HG03521 (cell line): Measurements from ENCODE around the gene CCND3.
A peak's percentile ranks its signal among the peaks of the same experiment; 100 is the strongest.

Source experiments
- ATAC-seq: cut with Tn5 transposase; IDR thresholded peaks from one replicate; pipeline ENCODE4 v1.9.1; 2021; ENCODE audit warnings: mild to moderate bottlenecking, moderate library complexity; ENCODE audit not compliant: unreplicated experiment

The CCND3 gene

DNA sequence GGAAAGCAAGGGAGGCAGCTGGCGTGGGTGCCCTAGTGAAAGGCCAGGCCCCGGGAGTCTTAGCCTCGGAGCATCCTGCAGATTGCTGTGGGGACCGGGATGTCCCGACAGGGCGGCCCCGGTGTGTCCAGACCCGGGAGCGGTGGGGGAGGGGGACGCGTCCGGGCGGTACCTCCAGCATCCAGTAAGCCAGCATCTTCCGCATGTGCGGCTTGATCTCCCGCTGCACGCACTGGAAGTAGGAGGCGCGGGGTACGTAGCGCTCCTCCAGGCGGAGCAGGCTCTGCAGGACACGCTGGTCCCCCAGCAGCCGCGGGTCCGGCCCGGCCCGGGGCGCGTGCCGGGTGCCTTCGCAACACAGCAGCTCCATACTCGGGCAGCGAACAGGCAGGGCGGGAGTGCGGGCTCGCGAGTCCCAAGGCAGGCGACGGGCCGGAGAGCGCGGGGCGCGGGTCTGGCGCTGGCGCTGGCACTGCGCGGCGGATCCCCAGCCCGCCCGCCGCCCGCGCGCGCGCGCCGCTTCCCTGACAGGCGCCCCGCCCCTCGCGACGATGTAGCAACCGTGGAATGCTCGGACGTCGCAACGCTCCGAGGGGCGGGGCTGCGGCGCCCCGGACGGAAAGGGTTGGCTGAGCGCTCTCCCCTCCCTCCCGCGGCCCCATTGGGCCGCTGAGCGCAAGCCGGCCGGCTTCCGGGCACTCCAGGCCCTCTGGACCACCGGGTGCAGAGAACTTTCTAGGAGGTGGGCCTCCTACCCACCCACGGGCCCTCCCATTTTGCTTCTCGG is at the start of gene CCND3:
Gene CCND3, minus strand, starts transcription at position 529 of the 787 bp plus-strand sequence. Its CDS starts 159 bp downstream, at position 370.
- ATAC-seq: peak; percentile 91

DNA sequence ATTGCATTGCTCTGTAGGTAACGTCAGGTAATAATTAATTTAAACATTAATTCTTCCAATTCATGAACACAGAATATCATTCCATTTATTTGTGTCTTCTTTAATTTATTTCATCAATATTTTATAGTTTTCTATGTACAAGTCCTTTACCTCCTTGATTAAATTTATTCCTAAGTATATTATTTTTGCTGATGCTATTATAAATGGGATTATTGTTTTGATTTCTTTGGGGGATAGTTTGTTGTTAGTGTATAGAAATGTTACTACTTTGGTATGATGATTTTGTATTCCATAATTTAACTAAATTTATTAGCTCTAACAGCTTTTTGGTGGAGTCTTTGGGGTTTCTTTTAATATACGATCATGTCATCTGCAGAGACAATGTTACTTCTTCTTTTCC is 44.7 kb upstream of the CCND3 start:
- no peak for ATAC-seq

DNA sequence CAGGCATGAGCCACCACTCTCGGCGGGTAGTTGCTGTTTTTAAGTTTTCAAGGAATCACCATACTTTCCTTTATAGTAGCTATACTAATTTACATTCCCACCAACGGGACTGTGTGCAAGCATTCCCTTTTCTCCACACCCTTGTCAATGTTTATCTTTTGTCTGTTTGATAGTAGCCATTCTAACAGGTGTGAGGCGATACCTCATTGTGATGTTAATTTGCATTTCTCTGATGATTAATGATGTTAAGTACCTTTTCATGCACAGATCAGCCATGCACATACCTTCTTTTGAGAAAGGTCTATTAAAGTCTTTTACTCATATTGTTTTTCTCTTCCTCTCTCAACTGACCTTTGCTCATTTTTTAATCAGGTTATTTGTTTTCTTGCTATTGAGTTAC is 43.0 kb upstream of the CCND3 start:
- no peak for ATAC-seq

DNA sequence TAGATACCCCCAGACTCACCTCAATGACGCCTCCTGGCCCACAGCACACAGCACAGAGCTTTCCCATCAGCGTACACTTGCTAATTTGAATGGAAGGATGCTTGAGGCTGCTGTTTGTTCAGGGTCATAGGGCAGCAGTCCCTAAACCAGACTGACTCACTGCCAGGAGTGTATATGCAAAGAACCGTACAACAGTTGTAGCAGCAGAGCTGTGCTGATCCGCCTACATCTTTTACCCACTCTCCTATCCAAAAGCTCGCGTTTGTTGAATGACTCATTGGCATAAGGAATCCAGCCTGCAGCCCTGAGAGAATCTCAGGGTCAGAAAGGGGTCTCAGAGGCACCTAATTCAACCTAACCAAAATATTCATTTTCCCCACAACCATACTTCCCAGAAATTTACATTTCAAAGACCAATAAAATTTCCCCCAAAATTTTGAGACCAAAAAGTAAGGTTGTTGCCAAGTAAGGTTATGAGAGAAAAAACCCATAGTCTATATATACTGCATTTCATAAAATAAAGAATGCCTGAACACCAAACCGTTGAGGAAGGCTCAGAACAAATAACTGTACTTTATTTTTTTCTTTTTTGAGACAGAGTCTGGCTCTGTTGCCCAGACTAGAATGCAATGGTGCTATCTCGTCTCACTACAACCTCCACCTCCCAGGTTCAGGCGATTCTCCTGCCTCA is 35.3 kb upstream of the CCND3 start:
- no peak for ATAC-seq

DNA sequence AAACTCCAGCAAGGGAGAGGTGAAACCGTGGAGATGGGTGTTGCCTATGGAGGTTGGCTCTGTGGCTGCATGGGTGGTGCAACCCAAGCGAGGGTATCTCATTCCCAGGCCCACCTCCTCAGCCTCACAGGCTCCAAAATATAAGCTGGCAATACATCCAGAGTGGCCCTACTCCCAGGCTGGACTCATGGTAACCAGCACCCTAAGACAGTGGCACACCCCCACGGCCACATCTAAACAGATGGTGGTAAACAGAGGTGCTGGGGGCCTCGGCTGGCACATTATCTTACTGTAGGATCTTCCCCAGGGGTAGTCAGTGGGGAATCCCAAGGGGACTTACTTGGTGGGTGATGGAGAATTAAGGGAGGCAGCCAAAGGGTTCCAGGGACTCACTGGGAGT is 33.7 kb upstream of the CCND3 start:
- no peak for ATAC-seq

DNA sequence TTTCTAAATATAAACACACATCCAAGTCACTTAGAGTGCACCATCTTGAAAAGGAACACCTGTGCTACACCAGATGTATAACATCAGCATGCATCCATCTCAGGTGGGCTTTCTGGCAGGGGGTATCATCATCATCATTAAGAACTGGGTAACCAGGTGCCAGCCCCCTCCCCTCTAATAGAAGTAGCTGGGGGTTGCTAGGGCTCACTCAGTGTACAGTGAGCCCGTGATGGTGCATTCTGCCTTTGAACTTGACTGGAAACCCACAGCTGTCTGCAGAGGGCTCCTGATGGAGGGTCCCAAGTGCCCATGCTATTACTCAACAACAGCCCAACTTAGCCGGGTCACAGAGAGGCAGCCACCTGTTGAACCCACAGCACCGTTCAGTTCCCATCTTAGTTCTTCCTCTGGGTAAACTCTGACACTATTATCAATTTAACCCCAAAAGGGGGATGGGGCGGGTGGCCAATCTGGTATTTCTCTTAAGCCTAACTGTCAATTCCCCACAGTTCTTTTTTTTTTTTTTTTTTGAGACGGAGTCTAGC is 32.7 kb upstream of the CCND3 start:
- no peak for ATAC-seq

DNA sequence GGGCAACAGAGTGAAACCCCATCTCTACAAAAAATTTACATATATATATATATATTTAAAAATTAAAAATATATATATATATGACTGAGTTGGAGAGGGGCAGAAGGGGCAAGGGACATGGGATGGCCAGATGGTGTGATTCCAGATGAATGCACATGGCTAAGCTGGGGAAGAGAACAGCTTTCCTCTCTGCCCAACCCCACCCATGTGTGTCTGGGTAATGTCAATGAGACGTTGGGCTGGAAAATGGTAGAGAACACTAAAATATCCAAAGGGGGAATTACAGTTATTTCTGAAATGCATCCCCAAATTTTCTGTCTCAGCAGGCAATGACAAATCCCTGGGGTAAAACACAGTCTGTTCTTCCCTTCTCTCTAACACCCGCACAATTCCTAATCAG is 31.2 kb upstream of the CCND3 start:
- no peak for ATAC-seq

DNA sequence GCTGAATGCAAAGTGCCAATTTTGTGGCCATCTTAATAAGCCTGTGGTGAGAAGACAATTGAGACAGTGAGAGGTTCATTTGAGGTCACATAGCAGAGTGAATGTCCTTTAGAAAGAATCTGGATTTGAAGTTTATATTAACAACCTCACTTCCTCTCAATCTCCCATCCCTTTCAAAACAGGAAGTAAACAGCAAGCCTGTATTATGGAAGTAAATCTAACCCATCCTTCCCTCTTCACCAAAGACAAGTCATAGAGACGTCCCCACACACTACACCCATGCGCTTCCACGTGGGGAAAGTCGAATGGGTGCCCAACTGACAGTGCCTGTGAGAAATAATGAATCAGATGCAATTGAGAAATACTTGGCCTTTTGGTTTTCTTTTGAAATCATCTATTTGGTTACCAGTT is 28.8 kb upstream of the CCND3 start:
- no peak for ATAC-seq

DNA sequence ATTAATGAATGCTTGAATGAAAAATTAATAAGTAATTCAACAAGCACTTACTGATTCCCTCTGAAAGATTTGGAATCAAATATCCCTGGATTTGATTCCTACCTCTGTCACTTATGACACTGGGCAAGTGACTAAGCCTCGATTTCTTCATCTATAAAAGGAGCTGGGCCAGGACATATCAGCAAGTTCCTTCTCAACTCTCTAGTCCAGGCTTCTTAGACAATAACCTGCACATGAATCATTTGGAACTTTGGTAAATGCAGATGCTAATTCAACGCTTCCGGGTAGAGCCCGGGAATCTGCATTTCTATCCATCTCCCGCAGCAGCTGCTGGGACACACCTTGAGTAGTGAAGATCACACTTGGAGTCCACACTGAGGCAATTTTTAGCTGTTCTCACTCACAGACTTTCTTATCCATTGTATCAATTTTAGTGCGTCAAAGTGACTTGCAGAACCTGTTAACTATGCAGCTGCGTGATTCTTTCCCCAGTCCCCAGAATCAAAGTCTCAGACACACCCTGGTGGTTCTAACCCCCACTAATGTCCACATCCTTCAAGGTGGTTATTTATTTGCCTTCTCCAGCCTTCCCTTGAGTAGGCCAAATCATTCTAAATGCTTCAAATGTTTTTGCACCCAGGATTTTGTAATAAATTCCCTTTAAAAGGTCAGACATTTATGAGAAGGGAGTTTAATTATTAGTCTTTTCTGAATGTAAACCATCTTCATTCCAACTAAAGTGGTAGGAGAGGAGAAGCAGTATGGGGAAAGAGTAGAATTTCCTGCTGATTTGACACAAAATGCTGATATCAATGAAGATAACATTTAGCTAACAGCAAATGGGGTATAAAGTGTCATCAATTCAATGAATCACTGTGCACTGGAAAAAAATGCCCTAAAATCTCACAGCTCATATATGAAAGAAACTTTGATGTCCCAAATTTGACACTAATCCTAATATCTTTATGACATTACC is 26.0 kb upstream of the CCND3 start:
- ATAC-seq: no peak

DNA sequence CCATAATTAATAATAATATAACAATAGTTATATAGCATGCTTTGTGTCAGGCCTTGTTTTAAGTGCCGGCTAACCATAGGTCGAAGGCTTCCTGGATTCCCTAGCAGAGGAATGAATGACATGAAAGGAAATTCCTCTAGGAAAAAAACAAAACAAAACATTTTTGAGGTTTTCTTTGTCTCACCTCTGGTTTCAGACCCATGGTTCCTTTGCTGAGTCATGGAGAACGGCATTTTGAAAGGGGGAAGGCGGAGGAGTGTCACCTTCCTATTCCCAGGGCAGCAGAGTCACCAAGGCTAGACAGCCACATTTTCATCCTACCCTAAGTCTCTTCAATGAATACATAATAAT is 25.3 kb upstream of the CCND3 start:
- ATAC-seq: no peak

DNA sequence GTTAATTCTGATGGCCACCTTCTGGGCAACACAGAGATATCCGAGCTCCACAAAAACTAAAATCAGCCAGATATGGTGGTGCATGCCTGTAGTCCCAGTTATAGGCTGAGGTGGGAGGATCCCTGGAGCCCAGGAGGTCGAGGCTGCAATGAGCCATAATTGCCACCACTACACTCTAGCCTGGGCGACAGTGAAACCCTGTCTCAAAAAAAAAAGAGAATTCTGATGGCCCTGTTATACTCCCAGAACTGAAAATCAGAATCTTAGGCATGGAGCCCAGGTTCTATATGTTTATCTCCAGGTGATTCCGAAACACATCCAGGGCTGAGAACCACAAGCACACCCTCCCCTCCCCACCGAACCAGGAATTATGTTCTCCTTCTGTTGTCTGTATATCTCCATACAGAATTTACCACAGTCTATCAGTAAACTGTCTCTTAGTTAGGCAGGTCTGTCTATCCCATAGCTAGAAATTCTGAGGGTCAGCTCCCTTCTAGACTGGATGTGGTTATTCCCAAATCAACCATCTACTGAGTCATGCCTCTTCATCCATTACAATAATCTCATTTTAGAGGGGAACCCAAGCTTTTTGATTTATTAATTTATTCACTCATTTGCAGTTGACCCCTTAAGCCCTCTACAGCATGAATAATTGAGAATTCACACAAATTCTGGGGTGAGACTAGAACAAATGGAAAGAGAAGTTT is 24.8 kb upstream of the CCND3 start:
- ATAC-seq: no peak

DNA sequence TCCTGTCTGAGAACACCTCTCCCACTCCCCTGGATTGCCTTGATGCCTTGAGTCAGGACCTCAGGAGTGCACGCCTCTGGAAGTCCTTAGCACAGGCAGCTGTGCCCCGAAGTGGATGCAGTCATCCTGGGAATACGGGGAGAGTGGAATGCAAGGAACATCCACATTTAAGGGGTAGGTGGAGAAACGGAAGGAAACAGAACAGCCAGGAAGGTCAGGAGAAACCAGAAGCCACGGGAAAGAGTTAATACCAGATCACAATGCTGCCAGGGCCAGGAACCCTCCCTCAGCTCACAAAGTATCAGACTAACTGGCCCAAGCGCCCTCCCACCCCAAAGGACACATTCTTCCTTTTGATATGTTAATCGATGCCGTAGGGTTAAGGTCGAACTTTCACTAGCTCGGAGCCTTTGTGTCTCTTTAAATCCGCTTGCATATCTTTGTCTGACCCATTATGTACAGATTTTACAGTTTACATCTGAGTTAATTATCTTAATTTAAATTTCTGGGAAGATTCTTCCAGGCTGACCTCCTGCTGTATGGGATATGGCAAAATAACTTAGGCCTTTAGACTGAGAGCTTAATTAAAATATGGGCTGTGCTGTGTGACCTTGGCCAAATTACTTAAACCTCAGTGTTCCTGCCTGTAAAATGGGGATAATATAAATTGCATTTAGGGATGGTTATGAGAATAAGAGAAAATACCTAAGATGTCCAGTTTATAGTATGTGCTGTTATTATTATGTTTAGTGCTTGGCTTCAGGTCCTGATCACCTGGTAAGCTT is 24.0 kb upstream of the CCND3 start:
- ATAC-seq: no peak

DNA sequence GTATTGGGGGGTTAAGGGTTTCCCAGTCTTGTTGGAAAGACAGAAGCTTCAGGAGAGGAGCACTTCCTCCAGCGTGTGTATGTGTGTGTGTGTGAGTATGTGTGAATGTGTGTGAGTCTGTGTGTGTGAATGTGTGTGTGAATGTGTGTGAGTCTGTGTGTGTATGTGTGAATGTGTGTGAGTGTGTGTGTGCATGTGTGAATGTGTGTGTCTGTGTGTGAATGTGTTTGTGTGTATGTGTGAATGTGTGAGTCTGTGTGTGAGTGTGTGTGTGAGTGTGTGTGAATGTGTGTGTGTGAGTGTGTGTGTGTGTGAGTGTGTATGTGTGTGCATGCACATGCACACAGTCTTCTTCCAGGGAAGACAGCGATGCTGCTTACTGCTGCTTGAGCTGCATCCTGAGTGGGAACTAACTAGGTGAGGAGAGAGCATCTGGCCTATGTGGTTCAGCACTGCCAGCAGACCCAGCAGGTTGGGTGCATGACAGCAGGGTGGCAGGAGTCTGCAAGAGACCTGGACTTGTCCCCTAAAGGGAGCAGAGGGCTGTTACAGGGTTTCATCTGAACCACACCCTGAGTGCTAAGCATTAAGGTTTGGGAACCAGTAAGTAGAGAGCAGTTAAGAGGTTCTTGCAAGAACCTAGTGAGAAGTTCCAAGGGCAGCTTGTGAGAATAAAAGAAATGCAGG is 22.7 kb upstream of the CCND3 start:
- no peak for ATAC-seq

DNA sequence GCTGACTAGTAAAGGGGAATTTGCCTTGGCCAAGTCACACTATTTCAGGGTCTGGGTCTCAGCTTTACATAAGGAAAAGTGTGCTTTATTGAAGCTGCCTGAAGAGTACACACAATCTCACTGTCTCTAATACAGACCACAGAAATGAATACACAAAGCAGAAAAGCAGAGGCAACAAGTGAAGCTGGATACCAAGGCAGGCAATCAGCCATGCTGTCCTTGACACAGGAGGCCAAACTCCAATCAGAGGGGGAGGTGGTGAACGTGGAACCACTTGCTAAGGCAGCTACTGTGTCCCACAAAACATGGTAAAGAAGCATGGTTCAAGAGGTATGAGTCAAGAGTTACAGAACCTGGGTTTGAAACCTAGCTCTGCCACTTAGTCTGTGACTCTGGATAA is 21.8 kb upstream of the CCND3 start:
- ATAC-seq: no peak

DNA sequence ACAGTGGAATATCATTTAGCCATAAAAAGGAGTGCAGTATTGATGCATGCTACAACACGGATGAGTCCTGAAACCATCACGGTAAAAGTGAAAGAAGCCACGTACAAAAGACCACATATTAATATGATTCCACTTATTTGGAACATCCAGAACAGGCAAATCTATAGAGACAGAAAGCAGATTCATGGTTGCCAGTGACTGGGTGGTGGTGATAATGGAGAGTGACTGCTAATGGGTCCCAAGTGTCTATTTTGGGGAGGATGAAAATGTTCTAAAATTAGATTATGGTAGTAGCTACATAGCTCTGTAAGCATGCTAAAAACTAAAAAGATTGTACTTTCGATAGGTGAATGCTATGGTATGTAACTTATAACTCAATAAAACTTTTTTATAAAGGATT is 18.4 kb upstream of the CCND3 start:
- ATAC-seq: no peak

DNA sequence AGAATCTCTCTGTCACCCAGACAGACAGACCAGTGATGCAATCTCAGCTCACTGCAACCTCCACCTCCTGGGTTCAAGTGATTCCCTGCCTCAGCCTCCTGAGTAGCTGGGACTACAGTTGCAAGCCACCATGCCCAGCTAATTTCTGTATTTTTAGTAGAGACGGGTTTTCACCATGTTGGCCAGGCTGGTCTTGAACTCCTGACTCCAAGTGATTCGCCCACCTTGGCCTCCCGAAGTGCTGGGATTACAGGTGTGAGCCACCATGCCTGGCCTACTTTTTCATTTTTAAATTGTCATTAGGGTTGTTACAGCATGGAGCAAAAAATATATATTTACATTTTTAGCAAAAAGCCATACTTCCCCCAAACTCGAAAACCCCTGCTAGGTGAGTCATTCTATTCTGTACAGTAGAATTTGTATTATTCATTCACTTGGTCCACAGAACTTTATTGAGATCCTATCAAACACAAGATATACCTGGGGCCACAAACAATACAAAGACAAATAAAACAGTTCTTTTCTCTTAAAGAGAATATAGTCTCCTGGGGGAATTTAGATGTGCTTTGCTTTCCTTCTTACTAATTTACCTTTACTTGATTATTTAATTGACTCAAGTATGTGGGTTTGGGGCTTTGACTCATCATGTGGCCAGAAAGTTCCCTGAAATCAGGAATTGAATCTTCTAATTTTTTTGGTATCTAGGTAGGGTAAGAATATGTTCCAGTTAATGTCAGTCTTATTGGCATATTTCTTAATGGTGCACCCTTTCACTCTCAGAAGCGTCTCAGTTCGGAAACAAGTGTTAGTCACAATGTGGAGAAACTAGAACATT is 16.6 kb upstream of the CCND3 start:
- no peak for ATAC-seq

DNA sequence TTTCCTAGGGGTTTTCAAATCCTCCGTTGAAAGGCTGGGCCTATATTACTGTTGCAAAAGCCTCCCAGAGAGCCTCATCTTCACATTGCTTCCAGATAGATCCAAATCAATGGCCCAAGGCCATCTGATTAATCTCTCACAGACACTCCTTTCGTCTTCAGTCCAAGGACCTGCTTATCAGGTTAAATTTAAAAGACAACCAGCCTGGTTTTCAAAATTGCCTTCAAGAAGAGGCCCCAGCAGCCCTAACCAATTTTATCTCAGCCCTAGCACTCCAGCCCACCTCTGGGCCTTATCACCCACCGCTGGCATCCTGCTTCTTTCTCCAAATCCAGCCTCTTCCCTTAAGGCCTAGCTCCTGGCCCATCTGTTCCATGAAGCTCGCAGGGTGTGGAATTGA is 15.5 kb upstream of the CCND3 start:
- no peak for ATAC-seq

DNA sequence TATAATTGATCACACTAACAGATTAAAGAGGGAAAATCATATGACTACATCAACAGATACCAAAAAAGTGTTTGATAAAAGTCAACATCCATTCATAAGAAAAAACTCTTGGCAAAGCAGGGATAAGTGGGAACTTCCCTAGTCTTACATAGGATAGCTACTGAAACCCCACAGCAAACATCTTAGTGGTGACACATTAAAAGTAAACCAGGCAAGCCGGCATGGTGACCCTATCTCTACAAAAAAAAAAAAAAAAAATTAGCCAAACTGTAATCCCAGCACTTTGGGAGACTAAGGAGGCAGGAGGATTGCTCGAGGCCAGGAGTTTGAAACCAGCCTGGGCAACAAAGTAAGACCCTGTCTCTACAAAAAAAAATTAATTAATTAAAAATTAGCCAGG is 13.8 kb upstream of the CCND3 start:
- no peak for ATAC-seq
